ENCODE results near the gene FAM120B. TPM values are rescaled to one million over a fixed set of nuclear protein-coding genes. Genes with fewer than 3 reads are reported as not detected.
A peak's percentile ranks its signal among the peaks of the same experiment; 100 is the strongest.

The FAM120B gene
- total and polyA plus RNA-seq, 2 of the 4 experiments (the other 2 are of a cell fraction) = 15.3 to 28.0 TPM

DNA sequence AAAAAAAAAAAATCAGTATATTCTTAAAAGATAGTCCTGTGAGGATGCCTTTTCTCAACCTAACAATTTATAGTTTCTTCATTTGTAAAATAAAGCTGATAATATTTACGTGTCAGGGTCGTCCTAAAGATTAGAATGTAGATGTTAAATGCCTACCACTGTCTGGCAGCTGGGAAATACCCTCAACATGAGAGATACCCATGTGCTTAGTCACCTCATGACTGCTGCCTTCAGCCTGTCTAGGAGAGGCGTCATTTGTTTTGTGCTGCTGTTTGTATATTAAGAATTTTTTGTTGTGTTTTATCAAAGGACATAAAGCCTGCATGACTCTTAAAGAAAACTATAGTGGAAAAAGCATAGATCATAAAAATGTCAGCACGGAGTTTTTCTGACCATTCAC is 9.5 kb downstream of the FAM120B start:
- TF ChIP-seq, protein P1, sequence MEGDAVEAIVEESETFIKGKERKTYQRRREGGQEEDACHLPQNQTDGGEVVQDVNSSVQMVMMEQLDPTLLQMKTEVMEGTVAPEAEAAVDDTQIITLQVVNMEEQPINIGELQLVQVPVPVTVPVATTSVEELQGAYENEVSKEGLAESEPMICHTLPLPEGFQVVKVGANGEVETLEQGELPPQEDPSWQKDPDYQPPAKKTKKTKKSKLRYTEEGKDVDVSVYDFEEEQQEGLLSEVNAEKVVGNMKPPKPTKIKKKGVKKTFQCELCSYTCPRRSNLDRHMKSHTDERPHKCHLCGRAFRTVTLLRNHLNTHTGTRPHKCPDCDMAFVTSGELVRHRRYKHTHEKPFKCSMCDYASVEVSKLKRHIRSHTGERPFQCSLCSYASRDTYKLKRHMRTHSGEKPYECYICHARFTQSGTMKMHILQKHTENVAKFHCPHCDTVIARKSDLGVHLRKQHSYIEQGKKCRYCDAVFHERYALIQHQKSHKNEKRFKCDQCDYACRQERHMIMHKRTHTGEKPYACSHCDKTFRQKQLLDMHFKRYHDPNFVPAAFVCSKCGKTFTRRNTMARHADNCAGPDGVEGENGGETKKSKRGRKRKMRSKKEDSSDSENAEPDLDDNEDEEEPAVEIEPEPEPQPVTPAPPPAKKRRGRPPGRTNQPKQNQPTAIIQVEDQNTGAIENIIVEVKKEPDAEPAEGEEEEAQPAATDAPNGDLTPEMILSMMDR (conservative IDR thresholded peaks at IDR 0.05; ENCODE audit: low read depth, low read length) = no peak
- 0 out of 2 replicates have a peak, but pooled peaks have one; percentile 15 for TF ChIP-seq FOS (IDR thresholded peaks at IDR 0.05; ENCODE audit: low read depth, low read length)
- TF ChIP-seq RAD21 (IDR thresholded peaks at IDR 0.05; ENCODE audit: low read length) = no peak
- H3K14ac ChIP-seq (replicated peaks; ENCODE audit: low read depth, low read length) = no peak overlapping the region
- H2BK15ac ChIP-seq (ENCODE audit: low read depth, low read length) = no peak overlapping the region
- no peaks in the 10 kb centered on the region for H3K27me3 ChIP-seq (ENCODE audit: control insufficient read depth, insufficient read depth, low read length)
- H3K27ac ChIP-seq (ENCODE audit: insufficient read depth, low read length) = no peak overlapping the region
- DNase-seq (peak; percentile 38), ATAC-seq (ENCODE audit: low read depth) (no peak)
- H3K9me1 ChIP-seq (ENCODE audit: insufficient read depth, low read length) = peaks cover 8% of the 10 kb centered on the region
- no peak overlapping the region for H3K56ac ChIP-seq (ENCODE audit: extremely low read depth, insufficient read depth, low read length)
- no peak overlapping the region for H2AK5ac ChIP-seq (ENCODE audit: low read depth, low read length)
- H4K20me1 ChIP-seq (ENCODE audit: insufficient read depth, low read length) = peaks cover 36% of the 10 kb centered on the region
- H3K9me3 ChIP-seq (ENCODE audit: control insufficient read depth, insufficient read depth, low read length) = no peaks in the 10 kb centered on the region
- no peak overlapping the region for H3K18ac ChIP-seq (ENCODE audit: low read depth, low read length)
- in situ Hi-C loops (cut with MboI; ENCODE audit: low sequenced_read_pairs) (no loop called here), intact Hi-C loops (cut with micrococcal nuclease) (loop anchor here (10.0 kb wide), 1 partner anchor 871 kb away; no protein-coding TSS in a partner anchor), dilution Hi-C loops (cut with HindIII; ENCODE audit: low sequenced_read_pairs, unreplicated experiment) (no loop called here)
- H3K23ac ChIP-seq (ENCODE audit: low read depth, low read length) = no peak overlapping the region
- H4K8ac ChIP-seq (ENCODE audit: low read depth in 2 of 2, low read length in 2 of 2) = no peak overlapping the region
- H2AFZ ChIP-seq (replicated peaks; ENCODE audit: low read length, poor library complexity) = no peak overlapping the region
- no peak overlapping the region for H2BK20ac ChIP-seq (ENCODE audit: low read depth, low read length)
- no peak overlapping the region for H2BK5ac ChIP-seq (ENCODE audit: low read depth, low read length, poor library complexity, severe bottlenecking)
- H3K36me3 ChIP-seq (ENCODE audit: control insufficient read depth, insufficient read depth, low read length) = peaks cover 13% of the 10 kb centered on the region; the same call in 1 of the 2 replicates
- H3K4me1 ChIP-seq (ENCODE audit: control insufficient read depth, insufficient read depth, low read length) = peaks cover 7% of the 10 kb centered on the region
- peaks cover 44 to 81% of the 10 kb centered on the region in 2 experiments for H3K79me1 ChIP-seq (ENCODE audit: low read depth in 1 of 2, low read length in 2 of 2)
- no peak overlapping the region for H3K9ac ChIP-seq (ENCODE audit: low read depth, low read length)
- no peak overlapping the region for H4K91ac ChIP-seq (ENCODE audit: insufficient read depth, low read depth, low read length)
- ChIA-PET POLR2A (ENCODE audit: unreplicated experiment) (no interaction called here), CTCF (interaction anchor here (0.6 kb wide), 2 partner anchors 21 to 435 kb away, joined by 4 to 9 read pairs; no protein-coding TSS in a partner anchor)
- no peak overlapping the region for H4K5ac ChIP-seq (ENCODE audit: low read depth, low read length)
- H3K4me3 ChIP-seq (ENCODE audit: insufficient read depth, low read depth, low read length) = no peak overlapping the region
- no peak overlapping the region for H2AK9ac ChIP-seq (replicated peaks; ENCODE audit: low read depth, low read length, poor library complexity)
- no peak overlapping the region for H3K4me2 ChIP-seq (ENCODE audit: low read depth, low read length)
- WGBS, 2 experiments (ENCODE audit: extremely low coverage in 2 of 2, insufficient read length in 1 of 2) = no CpG with 5 or more reads among the region's 4 CpGs
- no TSS peak for BruUV-seq (replicated peaks)
- H3K4ac ChIP-seq (ENCODE audit: low read depth, low read length) = no peak overlapping the region
- no peak overlapping the region for H2BK120ac ChIP-seq (ENCODE audit: low read depth, low read length)
